Dedifferentiated amniotic fluid mesenchymal stem cell (primary cell): ENCODE results near the gene BCAS3.
A peak's percentile ranks its signal among the peaks of the same experiment; 100 is the strongest.
"Not testable (repeated sequence)": the region's sequence is repeated elsewhere in the genome, so short reads cannot be mapped to it uniquely, and the experiment has no call there.

Experiments used
- DNase-seq: peaks from one replicate; pipeline ENCODE4 v3.0.0-alpha.2; 2016; ENCODE audit errors: extremely low spot score

The BCAS3 gene

GRCh38 chr17:61000911-61001310, 323.3 kb downstream of the BCAS3 start:
- DNase-seq = peak; percentile 54

- peak; percentile 65 for DNase-seq
These were observed 324.7 kb downstream of the BCAS3 start for GRCh38 chr17:61002316-61002736.

- no peak for DNase-seq
These were observed 327.7 kb downstream of the BCAS3 start for GRCh38 chr17:61005358-61005757.

GRCh38 chr17:61005958-61006357, 328.3 kb downstream of the BCAS3 start:
- not testable (repeated sequence) for DNase-seq

GRCh38 chr17:61007980-61008379, 330.3 kb downstream of the BCAS3 start:
- DNase-seq = no peak

- DNase-seq = no peak
These were observed 332.0 kb downstream of the BCAS3 start for GRCh38 chr17:61009663-61010062.

- no peak for DNase-seq
These were observed 333.1 kb downstream of the BCAS3 start for GRCh38 chr17:61010661-61011170.

GRCh38 chr17:61011251-61011650, 333.6 kb downstream of the BCAS3 start:
- no peak for DNase-seq

GRCh38 chr17:61015966-61016365, 338.3 kb downstream of the BCAS3 start:
- no peak for DNase-seq

GRCh38 chr17:61017317-61018006, 339.8 kb downstream of the BCAS3 start:
- no peak for DNase-seq

GRCh38 chr17:61018938-61019337, 341.3 kb downstream of the BCAS3 start:
- no peak for DNase-seq

- DNase-seq = no peak
These were observed 346.3 kb downstream of the BCAS3 start for GRCh38 chr17:61023996-61024395.

- no peak for DNase-seq
These were observed 349.2 kb downstream of the BCAS3 start for GRCh38 chr17:61026818-61027217.

- no peak for DNase-seq
These were observed 351.5 kb downstream of the BCAS3 start for GRCh38 chr17:61029181-61029580.

- no peak for DNase-seq
These were observed 363.0 kb downstream of the BCAS3 start for GRCh38 chr17:61040666-61041065.

GRCh38 chr17:61042348-61042747, 364.7 kb downstream of the BCAS3 start:
- DNase-seq = not testable (repeated sequence)

- no peak for DNase-seq
These were observed 369.9 kb downstream of the BCAS3 start for GRCh38 chr17:61047515-61047914.

- no peak for DNase-seq
These were observed 370.9 kb downstream of the BCAS3 start for GRCh38 chr17:61048376-61049106.

- no peak for DNase-seq
These were observed 375.8 kb downstream of the BCAS3 start for GRCh38 chr17:61053469-61053868.

GRCh38 chr17:61054436-61054835, 376.8 kb downstream of the BCAS3 start:
- DNase-seq = no peak

GRCh38 chr17:61057257-61057656, 379.6 kb downstream of the BCAS3 start:
- DNase-seq = no peak

GRCh38 chr17:61058066-61058465, 380.4 kb downstream of the BCAS3 start:
- DNase-seq = no peak

GRCh38 chr17:61063528-61063927, 385.9 kb downstream of the BCAS3 start:
- no peak for DNase-seq
